GM23338 (cell line): ENCODE data around the gene TSPAN3. TPM values are rescaled to one million over a fixed set of nuclear protein-coding genes. Genes with fewer than 3 reads are reported as not detected.
A peak's percentile ranks its signal among the peaks of the same experiment; 100 is the strongest.

Experiments used
- ATAC-seq: fragments of 200-7000 bp; cut with Tn5 transposase; 3 replicates; pipeline ENCODE4 v1.9.1; 2020
- DNase-seq: peaks from one replicate; pipeline ENCODE4 v3.0.0-alpha.2; 2015; ENCODE audit warnings: low spot score
- H2AFZ ChIP-seq: fragments of 200-600 bp; sonication (generic); 2 replicates; pipeline ENCODE4 v1.8.0; 2016; ENCODE audit warnings: antibody characterized with exemption, mild to moderate bottlenecking, moderate library complexity
- H3F3A ChIP-seq: fragments of 200-600 bp; sonication (generic); replicated peaks from 2 replicates; pipeline ENCODE4 v1.8.0; 2017; ENCODE audit warnings: antibody characterized with exemption, mixed run types, low read depth
- H3K27ac ChIP-seq: fragments of 200-600 bp; sonication (generic); 2 replicates; pipeline ENCODE4 v1.6.1; 2016; ENCODE audit warnings: low read depth
- H3K27me3 ChIP-seq: fragments of 200-600 bp; sonication (generic); 2 replicates; pipeline ENCODE4 v1.8.0; 2016; ENCODE audit warnings: mild to moderate bottlenecking, mixed run types, moderate library complexity; ENCODE audit not compliant: insufficient read depth
- H3K36me3 ChIP-seq: fragments of 200-600 bp; sonication (generic); 2 replicates; pipeline ENCODE4 v1.8.0; 2016; ENCODE audit warnings: mild to moderate bottlenecking; ENCODE audit not compliant: insufficient read depth
- H3K4me1 ChIP-seq: fragments of 200-600 bp; sonication (generic); 2 replicates; pipeline ENCODE4 v1.8.0; 2016; ENCODE audit warnings: mild to moderate bottlenecking, moderate library complexity; ENCODE audit not compliant: insufficient read depth
- H3K4me2 ChIP-seq: fragments of 200-600 bp; sonication (generic); 2 replicates; pipeline ENCODE4 v1.7.1; 2017; ENCODE audit warnings: mixed run types
- H3K4me3 ChIP-seq: fragments of 200-600 bp; sonication (generic); 2 replicates; pipeline ENCODE4 v1.6.1; 2016; ENCODE audit warnings: mixed run types
- H3K79me2 ChIP-seq: fragments of 200-600 bp; sonication (generic); replicated peaks from 2 replicates; pipeline ENCODE4 v1.8.0; 2017; ENCODE audit warnings: mild to moderate bottlenecking; ENCODE audit not compliant: insufficient read depth
- H3K9me2 ChIP-seq: fragments of 200-600 bp; sonication (generic); 2 replicates; pipeline ENCODE4 v1.8.0; 2017; ENCODE audit not compliant: insufficient read depth
- H4K20me1 ChIP-seq: fragments of 200-600 bp; sonication (generic); replicated peaks from 2 replicates; pipeline ENCODE4 v1.8.0; 2017; ENCODE audit warnings: mild to moderate bottlenecking; ENCODE audit not compliant: insufficient read depth
- H3K27ac Mint-ChIP-seq: 2 replicates; pipeline ENCODE4 v1.8.0; 2020; ENCODE audit warnings: inconsistent platforms, mild to moderate bottlenecking, moderate library complexity, mixed read lengths
- H3K27me3 Mint-ChIP-seq: 3 replicates; pipeline ENCODE4 v1.8.0; 2022; ENCODE audit warnings: low read depth, mild to moderate bottlenecking, moderate library complexity, mixed read lengths, inconsistent platforms; ENCODE audit not compliant: insufficient read depth, poor library complexity
- H3K36me3 Mint-ChIP-seq: 3 replicates; pipeline ENCODE4 v1.8.0; 2021; ENCODE audit warnings: low read depth, mild to moderate bottlenecking, inconsistent platforms, moderate library complexity, mixed read lengths
- H3K4me1 Mint-ChIP-seq: 3 replicates; pipeline ENCODE4 v1.8.0; 2020; ENCODE audit warnings: mild to moderate bottlenecking, inconsistent platforms, mixed read lengths
- H3K4me3 Mint-ChIP-seq: 3 replicates; pipeline ENCODE4 v1.8.0; 2021; ENCODE audit warnings: moderate library complexity, mild to moderate bottlenecking, inconsistent platforms, mixed read lengths
- H3K9me3 Mint-ChIP-seq: 3 replicates; pipeline ENCODE4 v1.8.0; 2020; ENCODE audit warnings: moderate library complexity, mild to moderate bottlenecking, inconsistent platforms, mixed read lengths
- CTCF ChIP-seq, 2 experiments: fragments of 200-600 bp in 1 of 2; sonication (generic) in 1 of 2; conservative IDR thresholded peaks; 2 replicates each; pipeline versions ENCODE4 v1.5.1 to v1.6.1; 2016 to 2017; ENCODE audit warnings: antibody characterized with exemption in 2 of 2, low read depth in 2 of 2, mild to moderate bottlenecking in 2 of 2, moderate library complexity in 1 of 2
- ETS1 ChIP-seq: IDR thresholded peaks from 2 replicates; pipeline ENCODE4 v1.6.1; 2016; ENCODE audit warnings: antibody characterized with exemption
- EZH2phosphoT487 ChIP-seq: fragments of 200-600 bp; sonication (generic); IDR thresholded peaks from one replicate; pipeline ENCODE4 v1.8.1; 2018; ENCODE audit warnings: antibody characterized with exemption; ENCODE audit not compliant: unreplicated experiment
- REST ChIP-seq: IDR thresholded peaks from one replicate; pipeline ENCODE4 v1.6.1; 2018; ENCODE audit warnings: antibody characterized with exemption; ENCODE audit not compliant: unreplicated experiment
- ZNF114 ChIP-seq: fragments of 250-450 bp; sonication (Bioruptor Pico); IDR thresholded peaks from 2 replicates; pipeline ENCODE4 v1.5.0; 2020; ENCODE audit warnings: mild to moderate bottlenecking, moderate library complexity
- ZNF331 ChIP-seq: fragments of 250-450 bp; sonication (Bioruptor Pico); IDR thresholded peaks from 2 replicates; pipeline ENCODE4 v1.5.0; 2020; ENCODE audit warnings: low read depth, mild to moderate bottlenecking, moderate library complexity
- ZNF462 ChIP-seq: fragments of 250-450 bp; sonication (Bioruptor Pico); IDR thresholded peaks from 2 replicates; pipeline ENCODE4 v1.5.0; 2020; ENCODE audit warnings: mild to moderate bottlenecking, moderate library complexity
- polyA plus RNA-seq: library from polyadenylated mRNA; unstranded; fragments of >200 nt; fragmentation: Nextera tagmentation; extraction: Ambion mirVana; gene quantifications from 2 replicates; pipeline ENCODE4 v1.2.1, GENCODE V29; 2016
- total RNA-seq: library from RNA; depleted of rRNA; stranded (reverse); fragments of >200 nt; shearing (Covaris generic); gene quantifications from 2 replicates; pipeline ENCODE4 v1.2.3, GENCODE V29; 2014

The TSPAN3 gene
- total and polyA plus RNA-seq, 2 experiments from 2014 or later: 72.5 to 159 TPM

- TF ChIP-seq ZNF462 (CRISPR knock-in tag): no peak
- TF ChIP-seq ZNF331 (CRISPR knock-in tag): no peak
- no peak for TF ChIP-seq EZH2phosphoT487
- no peak for TF ChIP-seq ETS1
Measured at GRCh38 chr15:77037388-77038209, 33.3 kb downstream of the TSPAN3 start (continued).

GRCh38 chr15:77036537-77037387 lies 34.1 kb downstream of the TSPAN3 start:
- peak overlapping the region; percentile 67; the same call in 1 of the 2 replicates for H3K27ac Mint-ChIP-seq
- no peaks in the 10 kb centered on the region for H3K79me2 ChIP-seq
- H3K27ac ChIP-seq: no peak overlapping the region

More at GRCh38 chr15:77036537-77037387, 34.1 kb downstream of the TSPAN3 start:
- Mint-ChIP-seq H3K27me3 (peaks cover 32% of the 10 kb centered on the region), H3K36me3 (peaks cover 46% of the 10 kb centered on the region), H3K4me1 (peaks cover 12% of the 10 kb centered on the region), H3K9me3 (peaks cover 29% of the 10 kb centered on the region), H3K4me3 (no peak overlapping the region)
- no peak overlapping the region for H3K4me2 ChIP-seq
- H3K9me2 ChIP-seq: no peaks in the 10 kb centered on the region
- no peak overlapping the region for H2AFZ ChIP-seq
- ATAC-seq (no peak), DNase-seq (no peak)
- H3K36me3 ChIP-seq: no peaks in the 10 kb centered on the region
- H3K4me1 ChIP-seq: no peaks in the 10 kb centered on the region
- no peaks in the 10 kb centered on the region for H3F3A ChIP-seq
- TF ChIP-seq ETS1 (no peak), REST (no peak), ZNF114 (CRISPR knock-in tag) (no peak), CTCF (conservative IDR thresholded peaks at IDR 0.05; ENCODE audit: low read depth in 2 of 2) (no peak)
- no peak overlapping the region for H3K4me3 ChIP-seq
- no peaks in the 10 kb centered on the region for H3K27me3 ChIP-seq
- H4K20me1 ChIP-seq: no peaks in the 10 kb centered on the region
